Mesenchymal stem cell (in vitro differentiated cells and primary cell): Measurements from ENCODE around the gene GOLT1B.
"Not testable (repeated sequence)": the region's sequence is repeated elsewhere in the genome, so short reads cannot be mapped to it uniquely, and the experiment has no call there.

ENCODE experiments used
- DNase-seq: peaks from one replicate; pipeline ENCODE4 v3.0.0-alpha.2; 2013
- H2AFZ ChIP-seq: one replicate; pipeline ENCODE4 v1.6.1; 2013; ENCODE audit warnings: low read depth, mild to moderate bottlenecking, control low read depth, inconsistent platforms, low read length, moderate library complexity
- H2AK5ac ChIP-seq: 2 replicates; pipeline ENCODE4 v1.6.1; 2013; ENCODE audit warnings: low read length, moderate library complexity, mild to moderate bottlenecking, inconsistent platforms; ENCODE audit not compliant: severe bottlenecking
- H2BK120ac ChIP-seq: one replicate; pipeline ENCODE4 v1.6.1; 2013; ENCODE audit warnings: low read depth, mild to moderate bottlenecking, inconsistent platforms, low read length, moderate library complexity
- H2BK12ac ChIP-seq, 2 experiments: one replicate each; pipeline ENCODE4 v1.6.1; 2013; ENCODE audit warnings: inconsistent platforms in 2 of 2, low read length in 2 of 2, mild to moderate bottlenecking in 2 of 2, moderate library complexity in 2 of 2, control low read depth in 1 of 2
- H2BK15ac ChIP-seq: one replicate; pipeline ENCODE4 v1.6.1; 2013; ENCODE audit warnings: mild to moderate bottlenecking, low read depth, inconsistent platforms; ENCODE audit not compliant: poor library complexity, severe bottlenecking
- H2BK5ac ChIP-seq: 2 replicates; pipeline ENCODE4 v1.6.1; 2013; ENCODE audit warnings: low read depth, mild to moderate bottlenecking, low read length, control low read depth, inconsistent platforms; ENCODE audit not compliant: poor library complexity, severe bottlenecking
- H3K14ac ChIP-seq, 2 experiments: one replicate each; pipeline ENCODE4 v1.6.1; 2013; ENCODE audit warnings: inconsistent platforms in 2 of 2, low read length in 2 of 2, control low read depth in 1 of 2, mild to moderate bottlenecking in 1 of 2, moderate library complexity in 1 of 2
- H3K18ac ChIP-seq, 2 experiments: one replicate each; pipeline ENCODE4 v1.6.1; 2013; ENCODE audit warnings: inconsistent platforms in 2 of 2, low read length in 2 of 2, control low read depth in 1 of 2, low read depth in 1 of 2, mild to moderate bottlenecking in 1 of 2
- H3K23ac ChIP-seq, 2 experiments: one replicate each; pipeline ENCODE4 v1.6.1; 2013; ENCODE audit warnings: inconsistent platforms in 2 of 2, low read length in 2 of 2, mild to moderate bottlenecking in 2 of 2, moderate library complexity in 2 of 2, control low read depth in 1 of 2
- H3K27ac ChIP-seq: 2 replicates; pipeline ENCODE4 v1.5.1; 2013; ENCODE audit warnings: mild to moderate bottlenecking, moderate library complexity, low read length, control low read depth, inconsistent platforms; ENCODE audit not compliant: poor library complexity, severe bottlenecking
- H3K27me3 ChIP-seq, 2 experiments: 2 replicates each; pipeline versions ENCODE4 v1.6.1 to v1.7.0; 2013; ENCODE audit warnings: low read length in 2 of 2, mild to moderate bottlenecking in 2 of 2, moderate library complexity in 2 of 2, control low read depth in 1 of 2, inconsistent platforms in 1 of 2; ENCODE audit not compliant: control insufficient read depth in 1 of 2, insufficient read depth in 1 of 2
- H3K36me3 ChIP-seq, 2 experiments: 2 replicates each; pipeline versions ENCODE4 v1.6.1 to v1.7.0; 2013; ENCODE audit warnings: low read length in 2 of 2, control low read depth in 1 of 2, inconsistent platforms in 1 of 2, low read depth in 1 of 2, mild to moderate bottlenecking in 1 of 2; ENCODE audit not compliant: insufficient read depth in 2 of 2, control insufficient read depth in 1 of 2
- H3K4ac ChIP-seq, 2 experiments: one replicate each; pipeline ENCODE4 v1.6.1; 2013; ENCODE audit warnings: inconsistent platforms in 2 of 2, low read length in 2 of 2, mild to moderate bottlenecking in 2 of 2, moderate library complexity in 2 of 2, control low read depth in 1 of 2, low read depth in 1 of 2
- H3K4me1 ChIP-seq: 2 replicates; pipeline ENCODE4 v1.6.1; 2013; ENCODE audit warnings: low read depth, low read length, control low read depth; ENCODE audit not compliant: control insufficient read depth, insufficient read depth
- H3K4me2 ChIP-seq: 2 replicates; pipeline ENCODE4 v1.6.1; 2013; ENCODE audit warnings: low read length, mild to moderate bottlenecking, inconsistent platforms; ENCODE audit not compliant: poor library complexity, severe bottlenecking
- H3K4me3 ChIP-seq, 2 experiments: 2 replicates each; pipeline versions ENCODE4 v1.5.1 to v1.7.0; 2013; ENCODE audit warnings: low read length in 2 of 2, mild to moderate bottlenecking in 2 of 2, control low read depth in 1 of 2, low read depth in 1 of 2; ENCODE audit not compliant: insufficient read depth in 1 of 2
- H3K79me1 ChIP-seq: replicated peaks from 2 replicates; pipeline ENCODE4 v1.6.1; 2013; ENCODE audit warnings: mild to moderate bottlenecking, control low read depth, low read length, inconsistent platforms; ENCODE audit not compliant: poor library complexity, severe bottlenecking
- H3K9ac ChIP-seq: 2 replicates; pipeline ENCODE4 v1.7.0; 2013; ENCODE audit warnings: mild to moderate bottlenecking, low read length, moderate library complexity
- H3K9me3 ChIP-seq: 2 replicates; pipeline ENCODE4 v1.7.0; 2013; ENCODE audit warnings: mild to moderate bottlenecking, low read length; ENCODE audit not compliant: control insufficient read depth
- H4K8ac ChIP-seq: one replicate; pipeline ENCODE4 v1.6.1; 2013; ENCODE audit warnings: inconsistent platforms, mild to moderate bottlenecking, low read length, moderate library complexity
- H4K91ac ChIP-seq: one replicate; pipeline ENCODE4 v1.6.1; 2013; ENCODE audit warnings: mild to moderate bottlenecking, low read length, inconsistent platforms
- WGBS: methylation state at CpG from one replicate; pipeline ENCODE4 v1.1.7; 2013; ENCODE audit warnings: mixed read lengths; 5-methylcytosine and 5-hydroxymethylcytosine counted together

GOLT1B gene

GRCh38 chr12:21459474-21459873, 42.1 kb upstream of the GOLT1B start:
- Histone ChIP-seq H2AK5ac (no peak overlapping the region), H2BK120ac (no peak overlapping the region), H3K23ac (no peak overlapping the region), H3K4ac (no peak overlapping the region), H2BK5ac (no peak overlapping the region), H3K79me1 (peaks cover 1% of the 10 kb centered on the region), H2BK12ac (no peak overlapping the region), H3K4me3 (no peak overlapping the region), H4K8ac (no peak overlapping the region), H4K91ac (no peak overlapping the region), H3K9me3 (no peaks in the 10 kb centered on the region), H3K9ac (no peak overlapping the region), H2AFZ (no peak overlapping the region), H3K4me1 (no peaks in the 10 kb centered on the region), H3K18ac (no peak overlapping the region), H3K4me2 (no peak overlapping the region), H3K27me3 (no peaks in the 10 kb centered on the region), H3K14ac (no peak overlapping the region), H2BK15ac (no peak overlapping the region), H3K36me3 (peaks cover 4 to 89% of the 10 kb centered on the region in 2 experiments), H3K27ac (no peak overlapping the region)
- DNase-seq = no peak
- WGBS = 98% methylated on average over 2 of the region's 2 CpGs

- not testable (repeated sequence) for H3K9ac ChIP-seq, H2BK5ac ChIP-seq, H3K4me1 ChIP-seq, H3K4me2 ChIP-seq, H4K8ac ChIP-seq, H3K23ac ChIP-seq, DNase-seq, H3K27me3 ChIP-seq, H3K4me3 ChIP-seq, H4K91ac ChIP-seq, H3K9me3 ChIP-seq, H3K79me1 ChIP-seq, H2AK5ac ChIP-seq, H3K14ac ChIP-seq, H2BK15ac ChIP-seq, H2AFZ ChIP-seq, H2BK120ac ChIP-seq, H3K18ac ChIP-seq, H3K4ac ChIP-seq, H3K27ac ChIP-seq, H2BK12ac ChIP-seq
- H3K36me3 ChIP-seq = peaks cover 0 to 68% of the 10 kb centered on the region in 2 experiments
- no CpG with 5 or more reads among the region's 2 CpGs for WGBS
Measured at GRCh38 chr12:21467334-21467733, 34.3 kb upstream of the GOLT1B start.

GRCh38 chr12:21471294-21471693, 30.3 kb upstream of the GOLT1B start:
- H3K4me2 ChIP-seq = no peak overlapping the region
- H3K27ac ChIP-seq = no peak overlapping the region

GRCh38 chr12:21472197-21472823, 29.3 kb upstream of the GOLT1B start:
- H3K4me1 ChIP-seq = no peaks in the 10 kb centered on the region
- no peaks in the 10 kb centered on the region for H3K9me3 ChIP-seq
- H3K9ac ChIP-seq = no peak overlapping the region
- H3K4me2 ChIP-seq = no peak overlapping the region
- no peak overlapping the region for H2BK120ac ChIP-seq
- peaks cover 0 to 83% of the 10 kb centered on the region in 2 experiments for H3K36me3 ChIP-seq
- H2BK12ac ChIP-seq = no peak overlapping the region
- H2BK5ac ChIP-seq = no peak overlapping the region
- no peak overlapping the region for H3K27ac ChIP-seq
- H3K14ac ChIP-seq = no peak overlapping the region
- no peak overlapping the region for H4K91ac ChIP-seq
- H3K23ac ChIP-seq = no peak overlapping the region
- no peaks in the 10 kb centered on the region for H3K27me3 ChIP-seq
- H3K4me3 ChIP-seq = no peak overlapping the region
- WGBS = over 99% methylated on average over 4 of the region's 7 CpGs
- no peak overlapping the region for H4K8ac ChIP-seq
- no peak overlapping the region for H3K18ac ChIP-seq
- H2AFZ ChIP-seq = no peak overlapping the region
- H3K4ac ChIP-seq = no peak overlapping the region
- H2AK5ac ChIP-seq = no peak overlapping the region
- DNase-seq = no peak
- peaks cover 3% of the 10 kb centered on the region for H3K79me1 ChIP-seq
- H2BK15ac ChIP-seq = no peak overlapping the region

More at GRCh38 chr12:21471294-21471693, 30.3 kb upstream of the GOLT1B start:
- H2BK5ac ChIP-seq = no peak overlapping the region
- H4K91ac ChIP-seq = no peak overlapping the region
- H3K4ac ChIP-seq = no peak overlapping the region
- no peak overlapping the region for H2BK12ac ChIP-seq
- H3K79me1 ChIP-seq = peaks cover 3% of the 10 kb centered on the region
- H3K36me3 ChIP-seq = peaks cover 0 to 84% of the 10 kb centered on the region in 2 experiments
- no peak overlapping the region for H3K23ac ChIP-seq
- WGBS = 93% methylated on average over 1 of the region's 2 CpGs
- DNase-seq = no peak
- no peak overlapping the region for H2BK15ac ChIP-seq
- H3K14ac ChIP-seq = no peak overlapping the region
- no peak overlapping the region for H2BK120ac ChIP-seq
- no peaks in the 10 kb centered on the region for H3K9me3 ChIP-seq
- H2AFZ ChIP-seq = no peak overlapping the region
- H3K4me3 ChIP-seq = no peak overlapping the region
- no peak overlapping the region for H4K8ac ChIP-seq
- H3K4me1 ChIP-seq = no peaks in the 10 kb centered on the region
- no peak overlapping the region for H2AK5ac ChIP-seq
- H3K18ac ChIP-seq = no peak overlapping the region
- no peak overlapping the region for H3K9ac ChIP-seq
- H3K27me3 ChIP-seq = no peaks in the 10 kb centered on the region
